Suppressor macrophage treated with lipopolysaccharide for 1 hour (primary cell): ENCODE measurements around the gene ADAMTS4.

ENCODE experiments used
- DNase-seq, 3 donors: peaks; one replicate each; pipeline ENCODE4 v3.0.0-alpha.2; 2020 to 2022

Gene ADAMTS4

DNA sequence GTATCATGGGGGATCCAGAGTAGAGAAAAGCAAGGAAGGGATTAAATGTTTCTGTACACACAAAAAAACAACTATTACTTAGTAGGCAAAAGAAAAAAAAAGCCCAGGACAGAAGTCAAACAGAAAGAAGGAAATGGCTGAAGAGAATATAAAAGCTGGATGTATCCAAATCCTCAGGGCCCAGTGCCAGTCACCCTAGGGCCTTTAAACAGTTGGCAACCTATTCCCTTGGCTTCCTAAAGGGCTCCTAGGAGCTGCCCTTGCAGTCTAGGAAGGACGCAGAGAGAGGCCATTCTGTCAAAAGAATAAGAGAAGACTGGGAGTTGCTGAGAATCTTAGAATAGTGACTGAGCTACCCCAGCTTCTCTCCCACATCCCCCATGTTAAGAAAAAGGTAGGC lies 26.5 kb downstream of the ADAMTS4 start:
- DNase-seq: no peak

DNA sequence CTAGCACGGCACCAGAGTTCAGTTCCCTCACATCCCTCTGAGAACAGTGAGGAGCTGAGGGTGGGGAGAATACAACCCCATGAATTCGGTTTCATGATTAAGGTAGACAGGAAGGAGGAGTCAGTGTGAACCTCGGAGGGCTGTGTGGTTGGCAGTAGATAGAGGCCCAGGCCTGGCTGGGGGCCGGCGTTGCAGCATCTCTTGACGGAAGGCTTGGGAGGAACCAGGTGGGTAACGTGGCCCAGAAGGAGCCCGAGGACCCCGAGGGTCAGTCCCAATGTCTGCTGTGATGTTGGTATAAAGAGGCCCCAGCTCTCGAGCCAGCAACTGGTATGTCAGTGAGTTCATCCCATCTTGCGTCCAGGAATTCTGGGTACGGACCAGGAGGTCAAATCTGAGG lies 27.2 kb downstream of the ADAMTS4 start:
- DNase-seq: no peak

- no peak for DNase-seq
Measured at GRCh38 chr1:161171191-161171590, 27.7 kb downstream of the ADAMTS4 start.

DNA sequence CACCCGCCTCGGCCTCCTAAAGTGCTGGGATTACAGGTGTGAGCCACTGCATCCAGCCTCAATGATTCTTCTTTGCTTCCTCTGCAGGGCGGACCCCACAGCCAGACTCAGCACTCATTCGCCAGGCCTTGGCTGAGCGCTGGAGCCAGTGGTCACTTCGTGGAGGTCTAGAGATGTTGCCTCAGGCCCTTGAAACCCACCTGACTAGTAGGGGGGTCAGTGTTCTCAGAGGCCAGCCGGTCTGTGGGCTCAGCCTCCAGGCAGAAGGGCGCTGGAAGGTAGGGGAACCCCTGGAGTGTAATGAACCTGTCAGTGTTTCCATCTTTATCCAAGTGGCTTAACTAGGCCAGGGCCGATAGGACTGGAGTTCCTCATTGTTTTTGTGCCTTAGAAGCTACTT lies 29.9 kb downstream of the ADAMTS4 start:
- DNase-seq: no peak

DNA sequence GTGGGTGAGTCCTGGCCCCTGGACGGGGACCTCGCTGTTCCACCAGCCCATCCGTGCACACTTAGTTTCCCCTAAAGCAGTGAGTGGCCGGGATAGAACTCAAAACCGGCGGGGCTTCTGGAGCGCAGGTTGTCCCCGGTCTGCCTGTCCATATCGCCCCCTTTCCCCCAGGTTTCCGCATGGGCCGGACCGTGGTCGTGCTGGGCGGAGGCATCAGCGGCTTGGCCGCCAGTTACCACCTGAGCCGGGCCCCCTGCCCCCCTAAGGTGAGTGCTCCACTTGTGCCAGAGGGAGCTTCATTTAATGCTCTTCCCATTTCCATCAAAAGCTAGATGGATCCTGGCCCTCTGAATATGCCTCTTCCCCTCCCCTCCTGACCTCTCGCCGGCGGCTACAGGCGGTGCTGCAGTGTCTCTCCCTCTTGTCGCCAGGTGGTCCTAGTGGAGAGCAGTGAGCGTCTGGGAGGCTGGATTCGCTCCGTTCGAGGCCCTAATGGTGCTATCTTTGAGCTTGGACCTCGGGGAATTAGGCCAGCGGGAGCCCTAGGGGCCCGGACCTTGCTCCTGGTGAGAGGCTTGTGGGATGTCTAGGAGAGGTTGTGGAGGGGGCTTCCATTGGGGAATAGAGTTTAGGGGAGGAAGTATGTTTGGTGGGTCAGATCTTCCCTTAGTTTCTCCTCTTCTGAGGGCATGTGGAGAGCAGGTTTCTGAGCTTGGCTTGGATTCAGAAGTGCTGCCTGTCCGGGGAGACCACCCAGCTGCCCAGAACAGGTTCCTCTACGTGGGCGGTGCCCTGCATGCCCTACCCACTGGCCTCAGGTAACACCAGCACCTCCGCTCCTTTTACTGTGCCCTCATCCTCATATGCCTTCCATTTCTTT lies 31.9 kb downstream of the ADAMTS4 start:
- DNase-seq: peak in 1 of 3 donors; percentile 20

DNA sequence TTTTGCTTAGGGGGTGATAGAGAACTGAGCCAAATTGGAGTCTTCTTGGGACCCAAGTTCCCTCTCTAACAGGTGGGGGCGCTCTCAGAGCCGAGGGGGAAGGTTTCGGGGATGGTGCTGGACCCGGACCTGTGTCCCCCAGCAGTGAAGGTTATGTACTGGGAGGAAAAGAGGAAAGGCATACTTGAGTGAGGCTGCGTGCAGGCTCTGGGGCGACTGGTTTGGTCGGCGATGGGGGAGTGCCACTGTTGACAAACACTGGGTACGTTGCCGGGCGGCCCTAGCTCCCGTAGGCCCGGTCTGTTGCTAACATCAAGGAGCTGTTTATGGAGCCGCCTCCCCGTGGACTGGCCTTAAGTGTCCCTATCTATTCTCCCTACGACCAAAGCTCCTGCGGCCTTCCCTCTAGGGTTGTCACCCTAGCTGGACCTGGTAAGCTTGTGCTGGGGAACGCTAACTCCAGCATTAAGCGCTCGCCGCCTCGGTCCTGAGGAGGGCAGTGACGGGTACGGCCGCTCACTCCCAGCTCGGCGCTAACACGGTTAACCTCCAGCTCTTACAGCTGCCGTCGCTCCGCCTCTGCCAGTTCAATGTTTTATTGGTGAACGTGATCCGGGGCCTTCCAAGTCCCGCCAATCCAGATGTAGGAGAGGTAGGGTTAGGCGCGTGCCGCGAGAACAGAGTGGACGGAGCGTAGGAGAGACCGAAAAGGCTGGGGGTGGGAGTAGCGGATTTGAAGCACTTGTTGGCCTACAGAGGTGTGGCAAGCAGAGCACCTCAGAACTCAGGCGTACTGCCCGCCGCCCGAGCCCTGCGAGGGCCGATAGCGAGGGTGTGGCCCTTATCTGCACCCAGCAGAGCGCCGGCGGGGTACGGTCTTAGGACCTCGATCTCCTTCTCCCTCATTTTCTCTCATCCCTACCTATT lies 32.8 kb downstream of the ADAMTS4 start, which contains the start of gene PPOX:
Gene PPOX (plus strand): TSS at position 685 of the 927 bp plus-strand sequence. CDS start 422 bp downstream, outside the sequence.
- peak; percentile 96 to 97 (median 97) for DNase-seq

- no peak for DNase-seq
Measured at GRCh38 chr1:161164901-161165610, 33.8 kb downstream of the ADAMTS4 start.

GRCh38 chr1:161163793-161164192 lies 35.1 kb downstream of the ADAMTS4 start:
- DNase-seq: no peak

- DNase-seq: no peak
Measured at GRCh38 chr1:161162806-161163205, 36.0 kb downstream of the ADAMTS4 start.

- peak in 1 of 3 donors; percentile 24 for DNase-seq
Measured at GRCh38 chr1:161162052-161162451, 36.8 kb downstream of the ADAMTS4 start.

DNA sequence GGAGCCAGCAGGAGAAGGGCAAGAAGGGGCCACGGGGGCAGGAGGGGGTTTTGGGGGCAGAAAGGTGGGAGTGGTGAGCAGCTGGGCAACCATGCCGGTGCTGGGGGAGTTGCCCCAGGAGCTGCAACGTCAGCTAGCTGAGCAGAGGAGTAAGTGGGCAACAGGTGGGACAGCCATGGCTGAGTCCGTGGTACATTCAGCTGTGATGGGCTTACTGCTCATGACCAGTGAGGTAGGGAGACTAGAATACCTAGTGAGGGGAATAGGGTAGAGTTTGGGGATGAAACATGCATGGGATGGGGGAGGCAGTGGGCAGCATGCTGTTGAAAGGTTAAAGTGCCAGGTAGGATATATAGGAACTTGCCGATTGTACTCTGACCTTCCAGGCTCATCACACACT lies 37.2 kb downstream of the ADAMTS4 start:
- no peak for DNase-seq

DNA sequence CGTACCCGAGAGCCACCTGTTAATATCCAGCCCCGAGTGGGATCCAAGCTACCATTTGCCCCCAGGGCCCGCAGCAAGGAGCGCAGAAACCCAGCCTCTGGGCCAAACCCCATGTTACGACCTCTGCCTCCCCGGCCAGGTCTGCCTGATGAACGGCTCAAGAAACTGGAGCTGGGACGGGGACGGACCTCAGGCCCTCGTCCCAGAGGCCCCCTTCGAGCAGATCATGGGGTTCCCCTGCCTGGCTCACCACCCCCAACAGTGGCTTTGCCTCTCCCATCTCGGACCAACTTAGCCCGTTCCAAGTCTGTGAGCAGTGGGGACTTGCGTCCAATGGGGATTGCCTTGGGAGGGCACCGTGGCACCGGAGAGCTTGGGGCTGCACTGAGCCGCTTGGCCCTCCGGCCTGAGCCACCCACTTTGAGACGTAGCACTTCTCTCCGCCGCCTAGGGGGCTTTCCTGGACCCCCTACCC lies 38.1 kb downstream of the ADAMTS4 start:
- DNase-seq: no peak

GRCh38 chr1:161159913-161160243 lies 39.0 kb downstream of the ADAMTS4 start:
- no peak for DNase-seq

- DNase-seq: peak; percentile 94 to 96 (median 96)
Measured at GRCh38 chr1:161159087-161159912, 39.6 kb downstream of the ADAMTS4 start, which contains the start of gene USP21. Gene USP21 (plus strand): TSS chr1:161159500. CDS start chr1:161160641, 1,141 bp downstream.

GRCh38 chr1:161158316-161159010 lies 40.4 kb downstream of the ADAMTS4 start:
- DNase-seq: no peak

DNA sequence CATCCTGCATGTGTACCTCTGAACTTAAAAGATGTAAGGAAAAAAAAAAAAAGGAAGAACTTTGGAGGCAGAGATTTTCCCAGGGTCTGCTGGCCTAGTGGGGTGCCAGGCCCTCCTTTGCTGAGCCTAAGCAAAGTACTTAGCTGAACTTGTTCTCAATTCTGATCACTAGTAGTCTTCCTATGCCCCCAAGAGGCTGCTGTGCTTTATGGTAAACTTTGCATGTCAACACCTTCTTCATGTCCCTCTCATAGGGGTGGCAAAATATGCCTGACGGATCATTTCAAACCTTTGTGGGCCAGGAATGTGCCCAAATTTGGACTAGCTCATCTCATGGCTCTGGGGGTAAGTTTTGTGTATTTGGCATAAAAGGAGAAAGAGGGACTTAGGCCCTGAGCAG lies 41.0 kb downstream of the ADAMTS4 start:
- no peak for DNase-seq

DNA sequence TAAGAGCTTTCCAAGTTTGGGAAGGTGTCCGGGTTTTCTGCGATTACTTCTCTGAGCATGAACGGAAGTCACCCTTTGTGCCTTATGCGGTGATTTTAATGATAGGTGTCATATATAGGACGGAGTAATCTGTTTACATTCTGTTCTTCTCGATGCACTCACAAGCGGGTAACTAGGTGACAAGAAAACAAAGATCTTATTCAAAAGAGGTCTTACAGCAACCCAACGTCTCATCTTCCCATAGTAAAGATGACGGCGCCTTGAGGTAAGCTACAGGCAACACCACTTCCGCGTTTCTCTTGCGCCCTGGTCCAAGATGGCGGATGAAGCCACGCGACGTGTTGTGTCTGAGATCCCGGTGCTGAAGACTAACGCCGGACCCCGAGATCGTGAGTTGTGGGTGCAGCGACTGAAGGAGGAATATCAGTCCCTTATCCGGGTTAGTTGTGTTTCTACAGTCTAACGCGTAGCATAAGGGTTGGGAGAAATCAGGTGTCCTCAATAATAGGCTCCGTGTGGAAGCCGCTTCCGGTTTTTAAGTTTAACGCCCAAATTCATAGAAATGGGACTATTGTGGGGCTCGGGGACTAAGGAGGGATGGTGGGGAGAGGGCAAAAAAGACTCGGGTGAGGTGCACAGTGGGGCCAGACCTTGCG lies 45.0 kb downstream of the ADAMTS4 start, which contains the start of gene UFC1:
Gene UFC1 (plus strand): TSS at position 297 of the 656 bp plus-strand sequence. CDS start 20 bp downstream, at position 317.
- DNase-seq: peak; percentile 89 to 91 (median 90)

DNA sequence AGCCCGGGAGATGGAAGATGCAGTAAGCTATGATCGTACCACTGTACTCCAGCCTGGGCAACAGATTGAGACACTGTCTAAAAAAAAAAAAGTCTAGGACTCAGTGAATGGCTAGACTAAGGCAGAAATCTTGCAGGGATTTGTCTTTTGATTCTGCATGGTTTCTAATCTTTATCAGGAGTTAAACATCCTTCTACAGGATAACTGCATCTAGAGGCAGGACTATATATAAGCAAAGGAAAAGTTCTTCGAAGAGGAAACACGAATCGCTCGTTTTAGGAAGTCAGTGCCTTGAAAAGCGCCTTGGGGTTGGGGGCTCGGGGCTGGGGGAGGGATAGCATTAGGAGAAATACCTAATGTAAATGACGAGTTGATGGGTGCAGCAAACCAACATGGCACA lies 45.7 kb downstream of the ADAMTS4 start:
- no peak for DNase-seq

DNA sequence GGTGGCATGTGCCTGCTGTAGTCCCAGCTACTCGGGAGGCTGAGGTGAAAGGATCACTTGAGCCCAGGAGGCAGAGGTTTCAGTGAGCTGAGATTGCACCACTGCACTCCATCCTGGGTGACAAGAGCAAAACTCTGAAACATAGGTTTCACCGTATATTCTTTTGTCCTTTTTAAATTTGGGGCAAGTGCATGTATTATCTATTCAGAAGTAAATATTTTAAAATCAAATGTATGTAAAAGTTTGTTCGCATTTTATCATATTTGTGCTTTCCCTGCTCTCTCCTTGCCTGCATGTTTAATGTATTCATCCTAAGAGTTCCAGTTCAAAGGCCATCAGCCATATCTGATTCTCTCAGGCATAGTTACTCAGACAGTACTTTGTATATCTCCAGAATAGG lies 53.0 kb downstream of the ADAMTS4 start:
- no peak for DNase-seq

DNA sequence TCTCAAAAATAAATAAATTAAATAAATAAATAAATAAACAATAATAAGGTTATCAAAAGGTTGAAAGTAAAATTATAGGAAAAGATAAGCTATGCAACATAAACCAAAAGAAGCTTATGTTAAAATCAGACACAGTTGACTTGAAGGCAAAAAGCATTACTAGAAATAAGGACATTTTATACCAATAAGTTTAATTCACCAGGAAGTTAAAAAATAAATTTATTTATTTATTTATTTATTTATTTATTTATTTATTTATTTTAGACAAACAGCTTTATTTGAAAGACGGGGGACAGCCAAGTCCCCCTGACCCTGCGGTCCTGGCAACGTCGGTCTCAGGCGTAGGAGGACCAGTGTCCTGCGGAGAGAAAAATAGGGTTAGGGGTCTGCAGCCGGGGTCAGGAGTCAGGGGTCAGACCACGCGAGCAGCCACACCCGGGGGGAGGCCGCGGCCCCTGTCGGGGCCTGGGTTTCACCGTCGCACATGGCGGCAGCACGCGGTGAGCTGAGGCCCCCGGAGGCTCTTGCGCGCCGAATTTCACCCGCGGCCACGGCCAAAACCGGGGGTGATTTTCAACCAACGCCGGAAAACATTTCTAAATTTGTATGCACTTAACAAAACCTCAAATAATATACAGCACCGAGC lies 58.0 kb downstream of the ADAMTS4 start:
- DNase-seq: no peak
